DMS153 treated with DMSO at 0.1 percent for 48 hours (cell line): ENCODE data around the gene COL5A1.
A peak's percentile ranks its signal among the peaks of the same experiment; 100 is the strongest.

Experiments used
- DNase-seq: peaks from one replicate; lab custom pipeline; 2025; ENCODE audit not compliant: unreplicated experiment; lab: John Stamatoyannopoulos, UW

The COL5A1 gene

DNA sequence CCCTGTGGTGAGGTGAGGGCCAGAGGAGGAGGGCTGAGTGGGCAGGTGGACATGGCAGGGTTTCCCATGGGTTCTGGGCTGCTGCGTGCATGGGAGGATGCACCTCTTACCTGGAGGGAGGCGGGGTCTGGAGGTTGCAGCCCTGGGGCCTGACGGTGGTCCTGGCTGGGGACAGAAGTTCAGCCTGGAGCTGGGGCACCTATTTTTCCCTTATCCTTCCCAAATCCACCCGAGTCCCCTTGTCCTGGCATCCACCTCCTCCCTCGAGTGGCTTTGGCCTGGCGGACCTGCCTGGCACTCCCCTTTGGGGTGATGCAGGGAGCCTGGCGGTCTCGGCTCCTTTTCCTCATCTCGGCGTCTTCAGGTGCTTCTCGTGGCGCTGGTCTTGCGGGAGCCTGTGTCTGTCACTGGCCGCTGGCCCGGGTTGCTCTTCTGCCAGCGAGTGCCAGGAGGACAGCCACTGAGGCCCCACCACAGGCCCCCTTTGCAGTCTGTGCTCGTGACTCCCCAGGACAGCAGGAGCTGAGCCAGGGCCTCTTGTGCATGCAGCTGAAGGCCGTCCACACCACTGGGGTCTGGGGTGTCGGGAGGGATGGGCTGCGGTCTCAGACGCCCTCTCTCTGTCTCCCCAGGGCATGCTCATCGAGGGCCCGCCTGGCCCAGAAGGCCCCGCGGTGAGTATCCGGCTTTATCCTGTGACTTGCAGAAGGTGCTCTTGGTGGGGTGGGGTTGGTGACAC lies 96.4 kb downstream of the COL5A1 start:
- no peak for DNase-seq

DNA sequence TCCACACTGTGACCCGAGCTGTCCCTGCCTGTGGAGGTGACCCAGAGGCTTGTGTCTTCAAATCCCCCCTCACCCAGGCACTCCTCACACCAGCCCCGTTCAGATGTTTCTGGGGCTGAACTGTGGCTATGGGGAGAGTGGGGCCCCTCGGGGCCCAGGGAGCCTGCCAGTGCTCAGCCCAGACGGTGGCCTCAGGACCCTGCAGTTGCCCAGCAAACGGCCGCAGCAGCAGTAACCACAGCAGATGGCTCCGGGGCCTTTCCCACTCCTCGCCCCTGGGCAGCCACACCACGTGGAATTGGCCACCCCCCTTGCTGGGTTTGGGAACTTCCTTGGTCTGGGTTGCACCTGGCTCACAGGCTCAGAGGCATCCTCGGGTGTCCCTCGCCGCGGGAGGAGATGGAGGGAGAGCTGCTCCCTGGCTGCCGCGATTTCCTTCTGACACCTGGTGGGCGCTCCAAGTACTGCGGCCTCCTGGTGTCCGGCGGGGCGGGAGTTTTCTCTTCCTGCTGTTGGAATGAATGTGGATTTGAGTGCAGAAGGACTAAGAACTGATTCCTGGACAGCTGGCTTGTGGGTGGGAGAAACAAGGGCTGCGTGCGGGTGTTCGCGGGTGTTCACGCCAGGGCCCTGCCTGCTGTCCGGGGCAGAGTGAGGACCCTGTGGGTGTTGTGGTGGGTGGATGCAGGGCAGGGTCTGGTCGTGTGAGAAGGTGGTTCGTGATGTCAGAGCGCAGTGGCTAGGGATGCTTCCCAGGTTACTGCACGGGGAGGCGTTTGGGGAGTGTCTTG lies 97.5 kb downstream of the COL5A1 start:
- peak; percentile 43 for DNase-seq

DNA sequence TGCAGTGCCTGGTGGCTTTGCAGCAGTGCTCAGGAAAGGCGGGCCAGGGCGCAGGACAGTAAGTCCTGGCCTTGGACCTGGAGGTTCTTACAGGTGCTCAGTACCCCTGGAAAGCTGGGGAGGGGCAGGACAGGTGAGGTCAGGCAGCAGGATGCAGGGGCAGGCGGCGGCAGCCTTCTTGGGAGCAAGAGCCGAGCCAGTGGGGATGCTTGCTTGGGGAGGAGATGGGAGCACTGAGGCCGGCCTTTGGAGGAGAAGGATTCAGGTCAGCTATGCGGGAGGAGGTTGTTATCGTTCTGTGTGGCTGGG lies 98.0 kb downstream of the COL5A1 start:
- no peak for DNase-seq

DNA sequence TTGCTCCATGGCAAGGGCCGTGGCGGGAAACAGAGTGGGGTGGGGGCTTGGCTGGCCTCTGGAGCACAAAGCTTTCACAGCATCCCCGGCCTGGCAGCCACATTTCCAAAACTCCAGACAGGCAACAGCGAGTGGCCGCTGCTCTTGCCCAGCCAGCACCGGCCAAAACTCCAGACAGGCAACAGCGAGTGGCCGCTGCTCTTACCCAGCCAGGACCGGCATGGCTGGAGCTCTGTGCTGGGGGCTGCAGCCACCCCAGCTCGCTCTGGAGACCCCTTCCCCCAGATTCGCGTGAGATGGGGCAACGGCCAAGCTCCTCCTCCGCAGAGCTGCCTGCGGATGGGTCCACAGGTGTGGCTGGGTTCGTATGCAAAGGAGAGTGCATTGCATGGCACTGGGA lies 98.5 kb downstream of the COL5A1 start:
- DNase-seq: no peak

GRCh38 chr9:134741846-134742245 lies 100.2 kb downstream of the COL5A1 start:
- no peak for DNase-seq

- DNase-seq: no peak
Observed at GRCh38 chr9:134742822-134743535, 101.4 kb downstream of the COL5A1 start.

GRCh38 chr9:134743853-134744252 lies 102.2 kb downstream of the COL5A1 start:
- no peak for DNase-seq

- DNase-seq: no peak
Observed at GRCh38 chr9:134744385-134745295, 103.0 kb downstream of the COL5A1 start.

- DNase-seq: no peak
Observed at GRCh38 chr9:134747951-134748489, 106.4 kb downstream of the COL5A1 start.

- DNase-seq: peak; percentile 4
Observed at GRCh38 chr9:134748591-134748990, 107.0 kb downstream of the COL5A1 start.

- DNase-seq: no peak
Observed at GRCh38 chr9:134750450-134751155, 109.0 kb downstream of the COL5A1 start.

DNA sequence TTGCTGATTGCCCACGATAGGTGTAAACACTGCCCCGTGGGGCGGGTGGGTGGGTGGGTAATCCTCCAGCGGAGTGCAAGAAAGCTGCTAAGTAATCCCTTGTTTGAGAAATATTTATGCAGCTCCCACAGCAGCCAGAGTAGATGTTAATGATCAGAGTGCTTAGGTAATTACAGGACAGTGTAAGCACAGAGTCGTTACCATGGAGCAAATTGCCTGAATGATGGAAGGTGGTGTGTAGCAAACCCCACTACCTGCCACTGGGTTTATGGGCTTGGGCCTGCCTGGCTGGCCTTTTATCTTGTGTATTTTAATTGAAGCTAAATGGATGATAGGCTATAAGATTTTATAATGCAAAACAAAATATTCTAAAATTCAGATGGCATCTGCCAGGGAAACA lies 110.0 kb downstream of the COL5A1 start:
- peak; percentile 28 for DNase-seq

DNA sequence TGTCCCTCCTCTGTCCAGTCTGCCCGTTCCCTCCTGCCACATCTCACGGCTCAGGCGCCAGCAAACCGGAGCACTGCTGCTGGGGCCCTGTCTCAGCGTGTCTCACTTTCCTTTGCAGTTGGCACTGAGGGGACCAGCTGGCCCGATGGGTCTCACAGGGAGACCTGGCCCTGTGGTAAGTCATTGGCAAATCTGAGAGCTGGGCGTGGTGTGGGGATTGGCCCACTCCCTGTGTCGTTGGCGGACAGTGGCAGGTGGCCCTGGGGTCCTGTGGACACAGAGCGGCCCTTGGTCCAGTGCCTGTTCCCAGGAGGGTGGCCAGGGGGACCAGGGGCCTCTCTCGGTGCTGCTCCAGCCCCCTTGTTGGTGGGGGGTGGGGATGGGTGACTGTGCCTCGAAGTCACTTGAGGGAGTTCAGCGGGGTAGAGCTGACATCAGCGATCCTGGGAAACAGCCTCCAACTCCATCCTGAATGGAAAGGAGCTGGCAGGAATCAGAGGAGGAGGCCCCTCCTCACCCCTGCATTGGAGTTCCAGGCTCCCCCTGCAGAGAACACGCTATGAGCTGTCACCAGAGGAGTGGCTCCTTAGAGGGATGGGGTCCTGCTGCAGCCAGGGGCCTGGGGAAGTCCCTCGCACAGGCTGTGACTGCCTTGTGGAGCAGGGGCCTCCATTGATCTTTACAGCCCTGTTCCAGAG lies 111.0 kb downstream of the COL5A1 start:
- no peak for DNase-seq

DNA sequence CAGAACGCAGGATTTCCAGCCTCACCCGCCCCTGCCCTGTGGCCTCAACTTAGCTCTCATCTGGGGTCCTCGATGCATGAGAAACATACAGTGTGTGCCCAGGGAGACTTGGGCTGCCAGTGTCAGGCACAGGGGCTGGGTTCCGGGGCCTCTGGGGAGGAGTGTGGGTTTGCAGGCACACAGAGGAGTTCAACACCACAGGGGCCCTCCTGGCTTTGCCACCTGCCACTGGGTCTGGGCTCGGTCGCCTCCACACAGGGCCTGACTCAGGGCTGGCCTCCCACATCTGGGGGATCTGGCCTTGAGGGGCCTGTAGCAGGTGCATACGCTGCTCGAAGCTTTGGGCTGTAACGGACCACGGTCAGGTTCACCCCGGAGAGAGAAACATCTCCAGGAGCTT lies 111.6 kb downstream of the COL5A1 start:
- DNase-seq: no peak

GRCh38 chr9:134755221-134755907 lies 113.8 kb downstream of the COL5A1 start:
- DNase-seq: no peak

- DNase-seq: no peak
Observed at GRCh38 chr9:134756098-134756497, 114.5 kb downstream of the COL5A1 start.

- no peak for DNase-seq
Observed at GRCh38 chr9:134757216-134757975, 115.8 kb downstream of the COL5A1 start.

DNA sequence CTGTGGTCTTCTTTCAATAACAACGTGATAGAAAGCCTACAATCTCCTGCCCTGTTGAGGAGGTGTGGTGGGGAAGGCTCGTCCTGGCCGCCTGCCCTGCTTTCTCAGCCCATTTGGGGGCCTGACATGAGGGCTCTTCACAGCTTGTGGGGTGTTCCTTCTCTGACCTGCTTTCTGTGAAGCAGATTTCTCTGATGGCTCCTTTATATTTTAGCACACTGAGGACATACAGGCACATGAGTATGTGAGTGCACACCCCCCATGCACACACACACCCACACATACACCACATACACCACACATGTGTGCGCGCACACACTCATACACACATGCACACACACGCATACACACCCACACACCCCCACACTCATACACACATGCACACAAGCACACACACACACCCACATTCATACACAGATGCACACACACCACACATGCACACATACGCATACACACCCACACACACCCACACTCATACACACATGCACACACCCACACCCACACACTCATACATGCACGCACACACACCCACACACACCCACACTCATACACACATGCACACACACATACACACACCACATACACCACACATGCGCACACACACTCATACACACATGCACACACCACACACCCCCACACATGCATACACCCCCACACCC lies 117.5 kb downstream of the COL5A1 start:
- DNase-seq: no peak
